ENCODE measurements around the gene HMGCLL1.

GRCh38 chr6:55469951-55470366, 109.0 kb downstream of the HMGCLL1 start:
- no peak for TF ChIP-seq CTCF (IDR thresholded peaks at IDR 0.05)
- no peak for TF ChIP-seq EP300 (IDR thresholded peaks at IDR 0.05)
- no peak for TF ChIP-seq POLR2A (IDR thresholded peaks at IDR 0.05)
- no peak for TF ChIP-seq POLR2AphosphoS5 (IDR thresholded peaks at IDR 0.05)
